Measurements from ENCODE around the gene CDH23. TPM values are rescaled to one million over a fixed set of nuclear protein-coding genes. Genes with fewer than 3 reads are reported as not detected.

The CDH23 gene
- total and polyA plus RNA-seq, 8 donors, result 3.4 to 64.6 (median 9.9) TPM

GRCh38 chr10:71842422-71842821 lies 445.7 kb downstream of the CDH23 start:
- WGBS, 2 donors, result 46 to 53% methylated on average over 2 of the region's 2 CpGs

GRCh38 chr10:71842856-71843686 lies 446.4 kb downstream of the CDH23 start:
- no peaks in the 10 kb centered on the region for H3K9me3 ChIP-seq
- H3K27me3 ChIP-seq, result no peaks in the 10 kb centered on the region
- TF ChIP-seq CTCF (IDR thresholded peaks at IDR 0.05), result no peak
- no peak overlapping the region for H3K4me3 ChIP-seq
- peak in 3 of 4 donors; percentile 10 to 39 (median 32) for ATAC-seq
- FAIRE-seq, result no peak
- WGBS, 2 donors, result 56 to 58% methylated on average over 14 of the region's 14 CpGs
- H3K36me3 ChIP-seq, result no peaks in the 10 kb centered on the region
- H3K27ac ChIP-seq, result peak overlapping the region in 1 of 4 donors; percentile 6
- no peak for DNase-seq
- intact Hi-C loops (cut with DNase I), result no loop called here
- peaks cover 14 to 42% (median 41%) of the 10 kb centered on the region in 3 donors for H3K4me1 ChIP-seq

More at GRCh38 chr10:71842422-71842821, 445.7 kb downstream of the CDH23 start:
- peaks cover 14 to 43% (median 40%) of the 10 kb centered on the region in 3 donors for H3K4me1 ChIP-seq
- no peaks in the 10 kb centered on the region for H3K36me3 ChIP-seq
- DNase-seq (no peak), FAIRE-seq (no peak), ATAC-seq (no peak)
- intact Hi-C loops (cut with DNase I), result no loop called here
- no peaks in the 10 kb centered on the region for H3K27me3 ChIP-seq
- H3K27ac ChIP-seq, result peak overlapping the region in 1 of 4 donors; percentile 6
- no peak for TF ChIP-seq CTCF (IDR thresholded peaks at IDR 0.05)
- H3K9me3 ChIP-seq, result no peaks in the 10 kb centered on the region
- no peak overlapping the region for H3K4me3 ChIP-seq

GRCh38 chr10:71844084-71844483 lies 447.4 kb downstream of the CDH23 start:
- 38 to 40% methylated on average over 2 of the region's 2 CpGs for WGBS, 2 donors
- no peak for FAIRE-seq
- H3K36me3 ChIP-seq, result no peaks in the 10 kb centered on the region
- no peak for ATAC-seq
- intact Hi-C loops (cut with DNase I), result no loop called here
- no peaks in the 10 kb centered on the region for H3K27me3 ChIP-seq
- no peak overlapping the region for H3K27ac ChIP-seq
- no peak for DNase-seq
- H3K9me3 ChIP-seq, result no peaks in the 10 kb centered on the region
- no peak for TF ChIP-seq CTCF (IDR thresholded peaks at IDR 0.05)
- peaks cover 17 to 51% (median 44%) of the 10 kb centered on the region in 3 donors for H3K4me1 ChIP-seq
- H3K4me3 ChIP-seq, result no peak overlapping the region

GRCh38 chr10:71844695-71845094 lies 448.0 kb downstream of the CDH23 start:
- peaks cover 17 to 57% (median 44%) of the 10 kb centered on the region in 3 donors for H3K4me1 ChIP-seq
- intact Hi-C loops (cut with DNase I), result no loop called here
- ATAC-seq, result no peak

More at GRCh38 chr10:71844695-71845094, 448.0 kb downstream of the CDH23 start:
- Histone ChIP-seq H3K27me3 (no peaks in the 10 kb centered on the region), H3K36me3 (no peaks in the 10 kb centered on the region), H3K27ac (peak overlapping the region in 1 of 4 donors; percentile 98), H3K9me3 (no peaks in the 10 kb centered on the region), H3K4me3 (no peak overlapping the region)
- 86 to 88% methylated on average over 2 of the region's 2 CpGs for WGBS, 2 donors
- DNase-seq (no peak), FAIRE-seq (no peak)
- TF ChIP-seq CTCF (IDR thresholded peaks at IDR 0.05), result no peak
